Choroid plexus epithelial cell (primary cell): ENCODE measurements around the gene ST6GALNAC3.

ENCODE experiments used
- DNase-seq: peaks from one replicate; pipeline ENCODE4 v3.0.0-alpha.2; 2010; ENCODE audit warnings: low read depth
- H3K4me3 ChIP-seq: 2 replicates; pipeline ENCODE4 v1.5.1; 2011; ENCODE audit warnings: low read depth, mild to moderate bottlenecking, control low read depth, low read length, moderate library complexity
- TF ChIP-seq, protein P1 (sequence below): conservative IDR thresholded peaks from 2 replicates; pipeline ENCODE4 v1.5.1; 2011; ENCODE audit warnings: low read depth, mild to moderate bottlenecking, control low read depth, inconsistent platforms, low read length, moderate library complexity

Gene ST6GALNAC3

DNA sequence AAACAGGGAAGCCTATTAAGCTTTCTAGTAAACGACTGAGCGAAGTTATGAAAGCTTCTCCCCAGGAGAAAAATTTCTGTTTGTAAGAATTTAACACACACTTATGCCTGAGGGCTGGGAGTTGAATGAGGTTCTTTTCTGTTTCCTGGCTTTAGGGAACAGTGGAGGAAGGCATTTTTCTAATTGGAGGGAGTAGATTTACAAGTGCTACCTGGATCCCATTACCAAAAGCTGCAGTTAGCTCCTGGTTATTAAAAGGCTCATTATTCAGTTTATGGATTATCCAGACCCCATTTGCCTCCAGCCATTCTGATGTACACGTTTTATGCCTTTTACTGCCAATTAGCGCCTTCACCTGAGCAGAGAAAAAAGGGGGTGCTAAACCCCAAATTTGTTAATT, 7.5 kb downstream of the ST6GALNAC3 start:
- TF ChIP-seq, protein P1, sequence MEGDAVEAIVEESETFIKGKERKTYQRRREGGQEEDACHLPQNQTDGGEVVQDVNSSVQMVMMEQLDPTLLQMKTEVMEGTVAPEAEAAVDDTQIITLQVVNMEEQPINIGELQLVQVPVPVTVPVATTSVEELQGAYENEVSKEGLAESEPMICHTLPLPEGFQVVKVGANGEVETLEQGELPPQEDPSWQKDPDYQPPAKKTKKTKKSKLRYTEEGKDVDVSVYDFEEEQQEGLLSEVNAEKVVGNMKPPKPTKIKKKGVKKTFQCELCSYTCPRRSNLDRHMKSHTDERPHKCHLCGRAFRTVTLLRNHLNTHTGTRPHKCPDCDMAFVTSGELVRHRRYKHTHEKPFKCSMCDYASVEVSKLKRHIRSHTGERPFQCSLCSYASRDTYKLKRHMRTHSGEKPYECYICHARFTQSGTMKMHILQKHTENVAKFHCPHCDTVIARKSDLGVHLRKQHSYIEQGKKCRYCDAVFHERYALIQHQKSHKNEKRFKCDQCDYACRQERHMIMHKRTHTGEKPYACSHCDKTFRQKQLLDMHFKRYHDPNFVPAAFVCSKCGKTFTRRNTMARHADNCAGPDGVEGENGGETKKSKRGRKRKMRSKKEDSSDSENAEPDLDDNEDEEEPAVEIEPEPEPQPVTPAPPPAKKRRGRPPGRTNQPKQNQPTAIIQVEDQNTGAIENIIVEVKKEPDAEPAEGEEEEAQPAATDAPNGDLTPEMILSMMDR: no peak
- DNase-seq: no peak
- no peak overlapping the region for H3K4me3 ChIP-seq

DNA sequence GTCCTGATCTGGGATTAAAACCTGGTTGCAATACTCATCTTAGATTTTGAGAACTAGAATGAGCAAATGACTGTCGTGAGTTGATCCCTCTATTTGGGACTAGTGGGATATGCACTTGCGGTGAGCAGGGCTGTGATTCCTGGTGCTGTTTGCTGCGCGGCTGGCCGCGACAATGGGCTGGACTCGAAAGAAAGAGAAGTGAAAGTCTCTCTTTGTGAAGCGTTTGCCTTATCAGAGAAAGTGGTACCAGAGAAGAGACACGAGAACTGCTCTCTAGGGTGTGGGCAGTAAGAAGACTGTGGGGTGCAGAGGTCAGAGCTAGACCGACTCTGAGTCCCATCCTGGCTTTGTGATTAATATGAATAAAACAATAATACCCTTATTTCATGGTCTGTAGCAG, 8.6 kb downstream of the ST6GALNAC3 start:
- no peak for DNase-seq
- TF ChIP-seq, protein P1: no peak
- peak overlapping the region; percentile 23 for H3K4me3 ChIP-seq

DNA sequence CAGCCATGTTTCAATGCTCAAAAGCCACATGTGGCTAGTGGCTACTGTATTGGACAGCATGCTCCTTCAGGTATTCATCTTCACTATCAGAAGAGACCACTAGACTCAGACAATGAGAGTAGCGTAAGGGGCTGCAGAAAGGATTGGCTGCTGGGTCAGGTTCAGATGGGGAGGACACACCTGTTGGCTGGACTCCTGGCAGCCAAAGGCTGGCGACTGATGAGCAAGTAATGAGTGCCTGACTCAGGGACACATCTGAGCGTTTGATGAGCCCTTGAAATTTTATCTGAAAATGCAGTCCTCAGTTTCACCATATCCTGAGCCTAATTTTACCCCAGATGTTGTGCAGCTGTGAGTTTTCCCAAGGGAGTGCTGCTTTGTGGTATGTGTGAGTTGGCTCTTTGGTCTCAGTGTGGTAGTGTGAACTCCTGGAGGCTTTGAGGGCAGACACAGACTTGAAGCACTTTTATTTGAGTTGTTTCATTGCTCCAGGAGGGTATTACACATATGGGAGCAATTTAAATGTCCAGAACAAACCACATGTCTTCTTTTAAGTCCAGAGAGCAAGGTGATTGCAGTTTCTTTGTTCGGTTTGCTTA, 9.6 kb downstream of the ST6GALNAC3 start:
- H3K4me3 ChIP-seq: no peak overlapping the region
- no peak for DNase-seq
- TF ChIP-seq, protein P1: no peak

DNA sequence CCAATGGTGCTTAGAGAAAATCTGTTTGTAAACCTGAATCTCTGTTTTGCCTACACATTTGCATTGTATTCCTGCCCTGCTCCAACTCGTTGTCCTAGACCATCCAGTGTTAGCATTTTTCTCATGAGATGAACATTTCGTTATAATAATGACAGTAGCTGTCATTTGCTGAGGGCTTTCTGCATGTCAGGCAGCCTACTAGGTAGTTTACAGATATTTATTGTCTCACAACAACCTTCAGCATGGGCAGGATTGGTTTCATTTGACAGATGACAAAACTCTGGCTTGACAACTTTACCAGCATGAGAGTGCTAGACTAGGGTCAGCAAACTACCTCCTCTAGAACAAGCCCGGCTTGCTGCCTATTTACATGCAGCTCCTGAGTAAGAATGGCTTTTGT, 10.1 kb downstream of the ST6GALNAC3 start:
- no peak for DNase-seq
- TF ChIP-seq, protein P1: no peak
- no peak overlapping the region for H3K4me3 ChIP-seq

DNA sequence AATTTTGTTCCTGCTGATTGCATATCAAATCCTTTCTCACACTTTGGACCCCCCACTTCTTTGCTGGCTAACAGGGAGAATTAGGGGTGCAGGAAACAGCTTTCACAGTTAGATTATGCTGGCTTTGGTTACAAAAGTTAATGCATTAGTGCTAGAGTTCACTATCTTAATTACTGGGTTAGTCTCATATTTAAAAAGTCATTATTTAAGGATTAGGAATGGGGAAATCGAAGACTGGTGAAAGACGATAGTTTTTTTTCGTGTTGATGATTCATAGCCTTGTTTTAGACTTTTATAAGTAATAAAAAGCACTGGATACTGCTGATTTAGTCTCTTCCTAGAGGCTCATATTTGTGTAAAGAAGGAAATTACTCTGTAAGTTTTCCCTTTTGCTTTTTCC, 11.6 kb downstream of the ST6GALNAC3 start:
- no peak for DNase-seq
- H3K4me3 ChIP-seq: no peak overlapping the region
- TF ChIP-seq, protein P1: no peak

DNA sequence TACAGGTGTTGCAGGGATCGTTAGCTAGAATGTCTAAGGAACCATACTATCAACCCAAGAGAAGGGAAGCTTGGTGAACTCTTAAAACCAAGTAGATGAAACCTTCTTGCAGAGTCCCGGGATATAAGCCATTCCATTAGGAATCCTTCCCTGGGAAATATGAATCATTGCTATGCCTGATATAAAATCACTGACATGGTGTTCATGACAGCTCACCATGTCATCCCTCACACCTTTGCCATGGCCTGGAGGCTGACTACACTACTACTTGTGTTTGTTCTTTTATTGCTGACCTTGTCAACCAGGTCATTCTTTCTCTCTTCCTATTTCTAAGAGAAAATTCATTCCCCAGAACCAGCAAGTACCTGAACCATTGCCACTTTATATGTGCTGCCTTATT, 12.1 kb downstream of the ST6GALNAC3 start:
- no peak overlapping the region for H3K4me3 ChIP-seq
- TF ChIP-seq, protein P1: no peak
- DNase-seq: no peak
